IMR-90 (cell line): ENCODE measurements around the gene TMEM82. TPM values are rescaled to one million over a fixed set of nuclear protein-coding genes. Genes with fewer than 3 reads are reported as not detected.

Experiments
- ATAC-seq: fragments of 200-7000 bp; cut with Tn5 transposase; 2 replicates; pipeline ENCODE4 v1.9.1; 2020; ENCODE audit warnings: low read depth, mild to moderate bottlenecking, moderate library complexity
- BruUV-seq: library from RNA; stranded (reverse); fragments of 400-500 nt; replicated peaks from 2 replicates; lab custom pipeline; 2021; lab: Mats Ljungman, UMichigan
- CTCF ChIA-PET: fragments of 300-600 bp; formaldehyde crosslinking; extraction: SDS; loops from one replicate; lab custom pipeline; 2021; ENCODE audit warnings: antibody characterized with exemption; lab: Yijun Ruan, JAX
- POLR2A ChIA-PET: fragments of 300-600 bp; sonication (Branson Sonifier 250); formaldehyde crosslinking; loops from one replicate; lab custom pipeline; 2022; ENCODE audit warnings: antibody characterized with exemption; ENCODE audit not compliant: unreplicated experiment; lab: Charles Lee
- DNase-seq: peaks from one replicate; pipeline ENCODE4 v3.0.0; 2013
- H2AFZ ChIP-seq: replicated peaks from 2 replicates; pipeline ENCODE3; 2013; ENCODE audit warnings: low read length, mild to moderate bottlenecking; ENCODE audit not compliant: poor library complexity
- H2AK5ac ChIP-seq: 2 replicates; pipeline ENCODE4 v1.6.1; 2013; ENCODE audit warnings: low read depth, low read length, inconsistent platforms
- H2AK9ac ChIP-seq: replicated peaks from 2 replicates; pipeline ENCODE3; 2013; ENCODE audit warnings: mild to moderate bottlenecking, low read depth, low read length, moderate library complexity; ENCODE audit not compliant: poor library complexity
- H2BK120ac ChIP-seq: 2 replicates; pipeline ENCODE4 v1.6.1; 2013; ENCODE audit warnings: low read depth, low read length, inconsistent platforms
- H2BK15ac ChIP-seq: 3 replicates; pipeline ENCODE4 v1.6.1; 2013; ENCODE audit warnings: low read depth, low read length, inconsistent platforms
- H2BK20ac ChIP-seq: 2 replicates; pipeline ENCODE4 v1.6.1; 2013; ENCODE audit warnings: low read depth, mild to moderate bottlenecking, inconsistent platforms, low read length, moderate library complexity
- H2BK5ac ChIP-seq: 2 replicates; pipeline ENCODE4 v1.6.1; 2013; ENCODE audit warnings: mild to moderate bottlenecking, low read depth, low read length, inconsistent platforms; ENCODE audit not compliant: poor library complexity, severe bottlenecking
- H3K14ac ChIP-seq: replicated peaks from 2 replicates; pipeline ENCODE4 v1.6.1; 2013; ENCODE audit warnings: low read depth, low read length, inconsistent platforms
- H3K18ac ChIP-seq: 2 replicates; pipeline ENCODE4 v1.6.1; 2013; ENCODE audit warnings: low read depth, low read length, control low read depth
- H3K23ac ChIP-seq: 2 replicates; pipeline ENCODE4 v1.6.1; 2013; ENCODE audit warnings: low read depth, low read length, inconsistent platforms
- H3K27ac ChIP-seq: 2 replicates; pipeline ENCODE4 v1.5.1; 2013; ENCODE audit warnings: mild to moderate bottlenecking, control low read depth, low read length; ENCODE audit not compliant: insufficient read depth
- H3K27me3 ChIP-seq: 2 replicates; pipeline ENCODE4 v1.6.1; 2013; ENCODE audit warnings: low read length; ENCODE audit not compliant: control insufficient read depth, insufficient read depth
- H3K36me3 ChIP-seq: 2 replicates; pipeline ENCODE4 v1.6.1; 2013; ENCODE audit warnings: low read length, mixed read lengths; ENCODE audit not compliant: control insufficient read depth, insufficient read depth
- H3K4ac ChIP-seq: 2 replicates; pipeline ENCODE4 v1.6.1; 2013; ENCODE audit warnings: low read depth, low read length, inconsistent platforms
- H3K4me1 ChIP-seq: 2 replicates; pipeline ENCODE4 v1.6.1; 2013; ENCODE audit warnings: low read length, mixed read lengths; ENCODE audit not compliant: control insufficient read depth, insufficient read depth
- H3K4me2 ChIP-seq: 2 replicates; pipeline ENCODE4 v1.6.1; 2013; ENCODE audit warnings: low read depth, mild to moderate bottlenecking, control low read depth, low read length, moderate library complexity
- H3K4me3 ChIP-seq: 2 replicates; pipeline ENCODE4 v1.5.1; 2013; ENCODE audit warnings: low read depth, mild to moderate bottlenecking, control low read depth, low read length, moderate library complexity; ENCODE audit not compliant: insufficient read depth
- H3K56ac ChIP-seq: 2 replicates; pipeline ENCODE4 v1.6.1; 2013; ENCODE audit warnings: low read length, inconsistent platforms; ENCODE audit not compliant: insufficient read depth; ENCODE audit errors: extremely low read depth
- H3K79me1 ChIP-seq, 2 experiments: 2 replicates each; pipeline ENCODE4 v1.6.1; 2013; ENCODE audit warnings: low read length in 2 of 2, inconsistent platforms in 1 of 2, low read depth in 1 of 2
- H3K9ac ChIP-seq: 2 replicates; pipeline ENCODE4 v1.6.1; 2013; ENCODE audit warnings: low read depth, low read length, control low read depth
- H3K9me1 ChIP-seq: 2 replicates; pipeline ENCODE4 v1.6.1; 2013; ENCODE audit warnings: low read length, inconsistent platforms; ENCODE audit not compliant: insufficient read depth
- H3K9me3 ChIP-seq: 2 replicates; pipeline ENCODE4 v1.6.1; 2013; ENCODE audit warnings: low read length; ENCODE audit not compliant: control insufficient read depth, insufficient read depth
- H4K20me1 ChIP-seq: 2 replicates; pipeline ENCODE4 v1.6.1; 2013; ENCODE audit warnings: low read length, inconsistent platforms; ENCODE audit not compliant: insufficient read depth
- H4K5ac ChIP-seq: 2 replicates; pipeline ENCODE4 v1.6.1; 2013; ENCODE audit warnings: mild to moderate bottlenecking, low read depth, low read length, control low read depth
- H4K8ac ChIP-seq, 2 experiments: 2 replicates each; pipeline ENCODE4 v1.6.1; 2013; ENCODE audit warnings: low read depth in 2 of 2, low read length in 2 of 2, control low read depth in 1 of 2, inconsistent platforms in 1 of 2
- H4K91ac ChIP-seq: 2 replicates; pipeline ENCODE4 v1.6.1; 2013; ENCODE audit warnings: low read depth, low read length, inconsistent platforms; ENCODE audit not compliant: insufficient read depth
- BHLHE40 ChIP-seq: fragments of 150-350 bp; IDR thresholded peaks from 2 replicates; pipeline ENCODE4 v1.6.1; 2016; ENCODE audit warnings: mild to moderate bottlenecking, low read depth, low read length
- CEBPB ChIP-seq: IDR thresholded peaks from 2 replicates; pipeline ENCODE4 v1.6.1; 2012; ENCODE audit warnings: low read depth, low read length, improper control_type of control experiment
- CHD1 ChIP-seq: IDR thresholded peaks from 2 replicates; pipeline ENCODE4 v1.6.1; 2012; ENCODE audit warnings: low read depth, low read length, improper control_type of control experiment
- FOS ChIP-seq: fragments of 150-350 bp; IDR thresholded peaks from 2 replicates; pipeline ENCODE4 v1.6.1; 2016; ENCODE audit warnings: low read depth, low read length
- MAFK ChIP-seq: IDR thresholded peaks from 2 replicates; pipeline ENCODE4 v1.6.1; 2012; ENCODE audit warnings: low read depth, low read length, improper control_type of control experiment
- MAZ ChIP-seq: IDR thresholded peaks from 2 replicates; pipeline ENCODE4 v1.6.1; 2012; ENCODE audit warnings: low read depth, mild to moderate bottlenecking, low read length, improper control_type of control experiment, moderate library complexity, borderline replicate concordance
- MXI1 ChIP-seq: IDR thresholded peaks from 2 replicates; pipeline ENCODE4 v1.6.1; 2012; ENCODE audit warnings: low read depth, mild to moderate bottlenecking, low read length, moderate library complexity, borderline replicate concordance
- NFE2L2 ChIP-seq: fragments of 150-350 bp; IDR thresholded peaks from 2 replicates; pipeline ENCODE4 v1.6.1; 2016; ENCODE audit warnings: low read depth, mild to moderate bottlenecking, low read length
- POLR2A ChIP-seq: IDR thresholded peaks from 2 replicates; pipeline ENCODE4 v1.6.1; 2012; ENCODE audit warnings: mild to moderate bottlenecking, low read depth, low read length
- RAD21 ChIP-seq: IDR thresholded peaks from 2 replicates; pipeline ENCODE4 v1.6.1; 2012; ENCODE audit warnings: low read length, improper control_type of control experiment
- RCOR1 ChIP-seq: IDR thresholded peaks from 2 replicates; pipeline ENCODE4 v1.6.1; 2012; ENCODE audit warnings: mild to moderate bottlenecking, low read length, improper control_type of control experiment; ENCODE audit not compliant: insufficient replicate concordance
- SMC3 ChIP-seq: fragments of 150-350 bp; IDR thresholded peaks from 2 replicates; pipeline ENCODE4 v1.6.1; 2016; ENCODE audit warnings: low read depth, mild to moderate bottlenecking, antibody characterized with exemption, low read length, moderate library complexity
- WGBS, 2 experiments: methylation state at CpG; one replicate each; pipeline versions ENCODE4 v1.1.5 to v1.1.7; 2013; ENCODE audit warnings: missing lambda C conversion rate in 2 of 2; ENCODE audit not compliant: insufficient read length in 1 of 2; ENCODE audit errors: extremely low coverage in 2 of 2; 5-methylcytosine and 5-hydroxymethylcytosine counted together
- dilution Hi-C: fragments of 300-500 bp; cut with HindIII; formaldehyde crosslinking; loops from one replicate; pipeline ENCODE4 v1.14.3; 2018; ENCODE audit warnings: low sequenced_read_pairs; ENCODE audit not compliant: unreplicated experiment
- in situ Hi-C: fragments of 300-500 bp; cut with MboI; formaldehyde crosslinking; loops from 3 replicates; pipeline ENCODE4 v1.14.3; 2019; ENCODE audit warnings: low sequenced_read_pairs, inconsistent platforms, mixed read lengths
- intact Hi-C: fragments of 100-400 bp; cut with micrococcal nuclease; formaldehyde crosslinking; loops from 2 replicates; pipeline ENCODE4 v1.10.0; 2022
- polyA plus RNA-seq, 3 experiments: library from polyadenylated mRNA; depleted of rRNA; stranded (reverse); fragments of >200 nt; gene quantifications; 2 replicates each; pipeline ENCODE4 v1.2.3, GENCODE V29; 2012; ENCODE audit warnings: low replicate concordance in 1 of 3
- total RNA-seq: library from RNA; depleted of rRNA; stranded (reverse); fragments of >200 nt; gene quantifications from 2 replicates; pipeline ENCODE4 v1.2.3, GENCODE V29; 2012
- TF ChIP-seq, protein P1 (sequence below): conservative IDR thresholded peaks from 2 replicates; pipeline ENCODE4 v1.5.1; 2012; ENCODE audit warnings: mild to moderate bottlenecking, low read depth, low read length, improper control_type of control experiment
- TF ChIP-seq, protein P2 (sequence below): fragments of 150-350 bp; IDR thresholded peaks from 2 replicates; pipeline ENCODE4 v1.6.1; 2017; ENCODE audit warnings: mild to moderate bottlenecking, antibody characterized with exemption, low read length, low read depth
- TF ChIP-seq, protein P3 (sequence below): fragments of 150-350 bp; IDR thresholded peaks from 2 replicates; pipeline ENCODE4 v1.6.1; 2016; ENCODE audit warnings: low read depth, mild to moderate bottlenecking, low read length, moderate library complexity, borderline replicate concordance

TMEM82 gene
- total and polyA plus RNA-seq, 2 of the 4 experiments (the other 2 are of a cell fraction): not detected

DNA sequence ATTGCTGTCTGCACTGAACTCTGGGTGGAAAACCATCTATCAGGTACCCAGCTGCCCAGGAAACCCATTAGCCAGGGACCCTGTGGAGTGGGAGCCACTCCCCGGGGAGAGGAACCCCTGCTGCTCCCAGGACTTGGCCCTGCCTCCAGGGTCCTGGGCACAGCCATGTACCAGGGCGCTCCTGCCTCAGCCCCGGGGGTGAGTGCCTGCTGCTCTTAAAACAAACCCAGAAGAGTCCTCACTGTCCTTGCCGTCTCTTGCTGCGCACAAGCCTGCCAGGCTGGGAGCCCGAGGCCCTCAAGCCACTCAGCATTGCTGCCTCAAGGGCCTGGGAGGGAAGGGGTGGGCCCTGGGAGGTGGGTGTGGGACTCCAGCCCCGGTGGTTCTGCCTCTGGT is 9.6 kb upstream of the TMEM82 start:
- Histone ChIP-seq H3K36me3 (peaks cover 69% of the 10 kb centered on the region), H4K91ac (no peak overlapping the region), H3K4me3 (no peak overlapping the region), H3K27ac (no peak overlapping the region), H3K23ac (no peak overlapping the region), H3K79me1 (no peaks in the 10 kb centered on the region; a peak in 2 of 4 replicates), H3K9me3 (no peaks in the 10 kb centered on the region), H3K4me1 (no peaks in the 10 kb centered on the region), H4K20me1 (no peaks in the 10 kb centered on the region; the same call in 1 of the 2 replicates), H3K18ac (no peak overlapping the region), H3K56ac (no peak overlapping the region), H2AK9ac (no peak overlapping the region), H2AFZ (no peak overlapping the region), H3K27me3 (no peaks in the 10 kb centered on the region), H3K9me1 (no peaks in the 10 kb centered on the region), H3K9ac (no peak overlapping the region), H2BK5ac (no peak overlapping the region), H2BK15ac (no peak overlapping the region), H2BK120ac (no peak overlapping the region), H2AK5ac (no peak overlapping the region), H3K4me2 (no peak overlapping the region), H4K5ac (no peak overlapping the region), H3K4ac (no peak overlapping the region), H3K14ac (no peak overlapping the region), H2BK20ac (no peak overlapping the region), H4K8ac (no peak overlapping the region)
- CTCF ChIA-PET: no interaction called here
- TF ChIP-seq BHLHE40: no peak
- TF ChIP-seq MAFK: no peak
- no peak for TF ChIP-seq MAZ
- no peak for TF ChIP-seq SMC3
- TF ChIP-seq RAD21: no peak
- TF ChIP-seq, protein P1, sequence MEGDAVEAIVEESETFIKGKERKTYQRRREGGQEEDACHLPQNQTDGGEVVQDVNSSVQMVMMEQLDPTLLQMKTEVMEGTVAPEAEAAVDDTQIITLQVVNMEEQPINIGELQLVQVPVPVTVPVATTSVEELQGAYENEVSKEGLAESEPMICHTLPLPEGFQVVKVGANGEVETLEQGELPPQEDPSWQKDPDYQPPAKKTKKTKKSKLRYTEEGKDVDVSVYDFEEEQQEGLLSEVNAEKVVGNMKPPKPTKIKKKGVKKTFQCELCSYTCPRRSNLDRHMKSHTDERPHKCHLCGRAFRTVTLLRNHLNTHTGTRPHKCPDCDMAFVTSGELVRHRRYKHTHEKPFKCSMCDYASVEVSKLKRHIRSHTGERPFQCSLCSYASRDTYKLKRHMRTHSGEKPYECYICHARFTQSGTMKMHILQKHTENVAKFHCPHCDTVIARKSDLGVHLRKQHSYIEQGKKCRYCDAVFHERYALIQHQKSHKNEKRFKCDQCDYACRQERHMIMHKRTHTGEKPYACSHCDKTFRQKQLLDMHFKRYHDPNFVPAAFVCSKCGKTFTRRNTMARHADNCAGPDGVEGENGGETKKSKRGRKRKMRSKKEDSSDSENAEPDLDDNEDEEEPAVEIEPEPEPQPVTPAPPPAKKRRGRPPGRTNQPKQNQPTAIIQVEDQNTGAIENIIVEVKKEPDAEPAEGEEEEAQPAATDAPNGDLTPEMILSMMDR: no peak
- TF ChIP-seq NFE2L2: no peak
- no peak for TF ChIP-seq FOS
- TF ChIP-seq, protein P2, sequence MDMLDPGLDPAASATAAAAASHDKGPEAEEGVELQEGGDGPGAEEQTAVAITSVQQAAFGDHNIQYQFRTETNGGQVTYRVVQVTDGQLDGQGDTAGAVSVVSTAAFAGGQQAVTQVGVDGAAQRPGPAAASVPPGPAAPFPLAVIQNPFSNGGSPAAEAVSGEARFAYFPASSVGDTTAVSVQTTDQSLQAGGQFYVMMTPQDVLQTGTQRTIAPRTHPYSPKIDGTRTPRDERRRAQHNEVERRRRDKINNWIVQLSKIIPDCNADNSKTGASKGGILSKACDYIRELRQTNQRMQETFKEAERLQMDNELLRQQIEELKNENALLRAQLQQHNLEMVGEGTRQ: no peak
- TF ChIP-seq MXI1: no peak
- TF ChIP-seq RCOR1: no peak
- TF ChIP-seq CHD1: no peak
- TF ChIP-seq CEBPB: no peak
- TF ChIP-seq, protein P3, sequence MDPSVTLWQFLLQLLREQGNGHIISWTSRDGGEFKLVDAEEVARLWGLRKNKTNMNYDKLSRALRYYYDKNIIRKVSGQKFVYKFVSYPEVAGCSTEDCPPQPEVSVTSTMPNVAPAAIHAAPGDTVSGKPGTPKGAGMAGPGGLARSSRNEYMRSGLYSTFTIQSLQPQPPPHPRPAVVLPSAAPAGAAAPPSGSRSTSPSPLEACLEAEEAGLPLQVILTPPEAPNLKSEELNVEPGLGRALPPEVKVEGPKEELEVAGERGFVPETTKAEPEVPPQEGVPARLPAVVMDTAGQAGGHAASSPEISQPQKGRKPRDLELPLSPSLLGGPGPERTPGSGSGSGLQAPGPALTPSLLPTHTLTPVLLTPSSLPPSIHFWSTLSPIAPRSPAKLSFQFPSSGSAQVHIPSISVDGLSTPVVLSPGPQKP: no peak
- TF ChIP-seq POLR2A: no peak
- POLR2A ChIA-PET: no interaction called here
- WGBS, 2 experiments: no CpG with 5 or more reads among the region's 7 CpGs
- BruUV-seq: no TSS peak
- ATAC-seq (no peak), DNase-seq (no peak)
- intact Hi-C loops: no loop called here
- dilution Hi-C loops: no loop called here
- in situ Hi-C loops: no loop called here
